HCT116 (cell line): ENCODE results near the gene RNF126. TPM values are rescaled to one million over a fixed set of nuclear protein-coding genes. Genes with fewer than 3 reads are reported as not detected.

ENCODE experiments used
- ATAC-seq: fragments of 200-7000 bp; cut with Tn5 transposase; 2 replicates; pipeline ENCODE4 v1.9.1; 2020; ENCODE audit warnings: mild to moderate bottlenecking, moderate library complexity
- BruUV-seq: library from RNA; stranded (reverse); fragments of 400-500 nt; replicated peaks from 2 replicates; lab custom pipeline; 2021; lab: Mats Ljungman, UMichigan
- CTCF ChIA-PET: fragments of 300-600 bp; sonication (Branson Sonifier 250); formaldehyde crosslinking; loops from one replicate; lab custom pipeline; 2021; ENCODE audit warnings: antibody characterized with exemption; lab: Charles Lee
- POLR2A ChIA-PET: fragments of 300-600, 350-600 bp; sonication (Branson Sonifier 250); formaldehyde crosslinking; loops from one replicate; lab custom pipeline; 2021; ENCODE audit warnings: antibody characterized with exemption; lab: Charles Lee
- RAD21 ChIA-PET, 2 experiments: fragments of 300-600 bp; sonication (Branson Sonifier 250); formaldehyde crosslinking; loops; one replicate each; lab custom pipeline; 2023; ENCODE audit warnings: low total read pairs in 2 of 2; ENCODE audit not compliant: uncharacterized antibody in 2 of 2, unreplicated experiment in 2 of 2, low non-redundant PET in 1 of 2; lab: Charles Lee
- DNase-seq: peaks from one replicate; pipeline ENCODE4 v3.0.0-alpha.2; 2010; ENCODE audit warnings: low read depth, low spot score
- H2AFZ ChIP-seq: fragments of 200-600 bp; shearing (Covaris generic), sonication (generic); 2 replicates; pipeline ENCODE4 v1.6.1; 2017; ENCODE audit warnings: low read depth, mixed run types, mixed read lengths, antibody characterized with exemption, low read length; ENCODE audit not compliant: poor library complexity, severe bottlenecking
- H3K27ac ChIP-seq: 2 replicates; pipeline ENCODE4 v1.5.1; 2012; ENCODE audit warnings: low read depth, low read length
- H3K27me3 ChIP-seq: fragments of 200-600 bp; sonication (generic); 2 replicates; pipeline ENCODE4 v1.6.1; 2016; ENCODE audit warnings: mixed run types, low read length, mixed read lengths; ENCODE audit not compliant: insufficient read depth
- H3K36me3 ChIP-seq, 2 experiments: fragments of 200-500 bp in 1 of 2; fragments of 200-600 bp in 1 of 2; sonication (Bioruptor generic) in 1 of 2; sonication (generic) in 1 of 2; 2 replicates each; pipeline versions ENCODE4 v1.5.1 to v1.6.1; 2014 to 2016; ENCODE audit warnings: low read length in 2 of 2, inconsistent platforms in 1 of 2, mixed read lengths in 1 of 2, mixed run types in 1 of 2; ENCODE audit not compliant: insufficient read depth in 2 of 2, control insufficient read depth in 1 of 2
- H3K4me1 ChIP-seq, 2 experiments: fragments of 200-600 bp in 1 of 2; sonication (generic) in 1 of 2; 2 replicates each; pipeline versions ENCODE4 v1.5.1 to v1.6.1; 2012 to 2017; ENCODE audit warnings: low read length in 2 of 2, inconsistent platforms in 1 of 2, mild to moderate bottlenecking in 1 of 2, mixed read lengths in 1 of 2, mixed run types in 1 of 2, moderate library complexity in 1 of 2; ENCODE audit not compliant: insufficient read depth in 2 of 2, control insufficient read depth in 1 of 2
- H3K4me2 ChIP-seq: fragments of 200-600 bp; sonication (generic); 2 replicates; pipeline ENCODE4 v1.6.1; 2017; ENCODE audit warnings: mixed run types, low read length, mixed read lengths
- H3K4me3 ChIP-seq, 2 experiments: fragments of 200-600 bp in 1 of 2; sonication (generic) in 1 of 2; replicated peaks in 1 of 2; 2 replicates each; pipeline ENCODE4 v1.5.1; 2011 to 2016; ENCODE audit warnings: low read length in 2 of 2, control low read depth in 1 of 2, low read depth in 1 of 2, mild to moderate bottlenecking in 1 of 2, mixed read lengths in 1 of 2, mixed run types in 1 of 2
- H3K79me2 ChIP-seq: fragments of 200-600 bp; sonication (generic); 2 replicates; pipeline ENCODE4 v1.6.1; 2017; ENCODE audit warnings: mild to moderate bottlenecking, mixed run types, low read length, moderate library complexity, mixed read lengths; ENCODE audit not compliant: insufficient read depth
- H3K9ac ChIP-seq: fragments of 200-600 bp; sonication (generic); 2 replicates; pipeline ENCODE4 v1.6.1; 2016; ENCODE audit warnings: low read length, mixed read lengths
- H3K9me2 ChIP-seq: fragments of 200-600 bp; sonication (generic), shearing (Covaris generic); 2 replicates; pipeline ENCODE4 v1.6.1; 2017; ENCODE audit warnings: mixed run types, mild to moderate bottlenecking, moderate library complexity; ENCODE audit not compliant: insufficient read depth
- H3K9me3 ChIP-seq, 2 experiments: fragments of 200-500 bp in 1 of 2; fragments of 200-600 bp in 1 of 2; sonication (Bioruptor generic) in 1 of 2; sonication (generic) in 1 of 2; 2 replicates each; pipeline ENCODE4 v1.6.1; 2014 to 2017; ENCODE audit warnings: low read length in 2 of 2, mixed read lengths in 2 of 2, inconsistent platforms in 1 of 2, low read depth in 1 of 2, mild to moderate bottlenecking in 1 of 2, mixed run types in 1 of 2, moderate library complexity in 1 of 2; ENCODE audit not compliant: control insufficient read depth in 1 of 2, insufficient read depth in 1 of 2
- H4K20me1 ChIP-seq: fragments of 200-600 bp; sonication (generic), shearing (Covaris generic); 2 replicates; pipeline ENCODE4 v1.6.1; 2017; ENCODE audit warnings: mixed run types, mild to moderate bottlenecking, moderate library complexity; ENCODE audit not compliant: insufficient read depth
- ATF3 ChIP-seq: IDR thresholded peaks from 2 replicates; pipeline ENCODE4 v1.6.1; 2012
- CEBPB ChIP-seq: IDR thresholded peaks from 2 replicates; pipeline ENCODE4 v1.6.1; 2012; ENCODE audit warnings: low read depth
- CTCF ChIP-seq, 3 experiments: fragments of 200-600 bp in 1 of 3; sonication (generic) in 1 of 3; IDR thresholded peaks in 2 of 3; conservative IDR thresholded peaks in 1 of 3; 2 replicates each; pipeline ENCODE4 v1.5.1; 2012 to 2017; ENCODE audit warnings: low read depth in 2 of 3, low read length in 2 of 3, antibody characterized with exemption in 1 of 3, borderline replicate concordance in 1 of 3, control low read depth in 1 of 3, mild to moderate bottlenecking in 1 of 3, mixed read lengths in 1 of 3, mixed run types in 1 of 3, moderate library complexity in 1 of 3; ENCODE audit not compliant: insufficient read depth in 1 of 3
- EGR1 ChIP-seq: IDR thresholded peaks from 2 replicates; pipeline ENCODE4 v1.6.1; 2012; ENCODE audit warnings: low read depth
- ELF1 ChIP-seq: IDR thresholded peaks from 2 replicates; pipeline ENCODE4 v1.6.1; 2012; ENCODE audit warnings: low read depth, borderline replicate concordance
- JUND ChIP-seq: IDR thresholded peaks from 2 replicates; pipeline ENCODE4 v1.6.1; 2012
- MAX ChIP-seq: IDR thresholded peaks from 2 replicates; pipeline ENCODE4 v1.6.1; 2012
- POLR2AphosphoS5 ChIP-seq: IDR thresholded peaks from 2 replicates; pipeline ENCODE4 v1.6.1; 2011; ENCODE audit warnings: mild to moderate bottlenecking, low read depth, low read length, moderate library complexity
- RAD21 ChIP-seq: IDR thresholded peaks from 2 replicates; pipeline ENCODE4 v1.6.1; 2012; ENCODE audit warnings: low read depth, mild to moderate bottlenecking
- REST ChIP-seq: IDR thresholded peaks from 2 replicates; pipeline ENCODE4 v1.6.1; 2012; ENCODE audit warnings: low read depth
- SIN3A ChIP-seq: IDR thresholded peaks from 2 replicates; pipeline ENCODE4 v1.6.1; 2012; ENCODE audit warnings: low read depth
- SP1 ChIP-seq: IDR thresholded peaks from 2 replicates; pipeline ENCODE4 v1.6.1; 2012; ENCODE audit warnings: low read depth
- SRF ChIP-seq: IDR thresholded peaks from 2 replicates; pipeline ENCODE4 v1.6.1; 2012; ENCODE audit warnings: low read depth
- ZBTB33 ChIP-seq: IDR thresholded peaks from 2 replicates; pipeline ENCODE4 v1.6.1; 2011; ENCODE audit warnings: mild to moderate bottlenecking, low read length, moderate library complexity; ENCODE audit not compliant: insufficient replicate concordance; ENCODE audit errors: extremely low read depth
- ZNF274 ChIP-seq: fragments of 200-500 bp; sonication (Bioruptor generic); IDR thresholded peaks from 2 replicates; pipeline ENCODE4 v1.6.1; 2014; ENCODE audit warnings: mild to moderate bottlenecking, low read depth, low read length, inconsistent platforms
- intact Hi-C: fragments of 100-400 bp; cut with micrococcal nuclease; formaldehyde crosslinking; loops from 2 replicates; pipeline ENCODE4 v1.10.0; 2022
- total RNA-seq: library from RNA; stranded (reverse); gene quantifications from one replicate; pipeline ENCODE4 v1.2.1, GENCODE V29; 2021; ENCODE audit not compliant: unreplicated experiment

RNF126 gene
- total RNA-seq, 1 experiment from 2014 or later: 93.8 TPM

GRCh38 chr19:641702-642101 lies 21.3 kb downstream of the RNF126 start:
- H3K9ac ChIP-seq: no peak overlapping the region
- H3K4me1 ChIP-seq: peaks cover 2 to 18% of the 10 kb centered on the region in 2 experiments; a peak in 3 of 4 replicates
- no peaks in the 10 kb centered on the region for H4K20me1 ChIP-seq
- no peak for DNase-seq
- H3K4me2 ChIP-seq: no peak overlapping the region
- CTCF ChIA-PET: no interaction called here
- no peak for TF ChIP-seq REST
- TF ChIP-seq SIN3A: no peak
- TF ChIP-seq JUND: no peak
- no peak for TF ChIP-seq CTCF (IDR thresholded peaks at IDR 0.05 in 2 of 3, conservative IDR thresholded peaks at IDR 0.05 in 1 of 3; ENCODE audit: borderline replicate concordance in 1 of 3, insufficient read depth in 1 of 3, low read depth in 2 of 3, low read length in 2 of 3)
- TF ChIP-seq SRF: no peak
- no peak for TF ChIP-seq ZNF274
- no peak for TF ChIP-seq ELF1
- no peak for TF ChIP-seq ZBTB33
- TF ChIP-seq MAX: no peak
- TF ChIP-seq CEBPB: no peak
- no peak for TF ChIP-seq POLR2AphosphoS5
- no peak for TF ChIP-seq SP1
- TF ChIP-seq RAD21: no peak
- TF ChIP-seq ATF3: no peak
- no peak for TF ChIP-seq EGR1
- TF ChIP-seq, all 23 proteins: peak for 0
- Histone ChIP-seq H3K27me3 (no peaks in the 10 kb centered on the region), H3K4me3 (no peak overlapping the region), H3K9me2 (no peaks in the 10 kb centered on the region), H3K36me3 (peaks cover 0 to 2% of the 10 kb centered on the region in 2 experiments; a peak in 1 of 4 replicates), H3K27ac (no peak overlapping the region), H2AFZ (no peak overlapping the region), H3K79me2 (no peaks in the 10 kb centered on the region), H3K9me3 (no peaks in the 10 kb centered on the region)
- no peak for ATAC-seq
- BruUV-seq: no TSS peak
- RAD21 ChIA-PET: no interaction called here
- POLR2A ChIA-PET: no interaction called here
- intact Hi-C loops: no loop called here
